ENCODE results near the gene CTNNA2. TPM values are rescaled to one million over a fixed set of nuclear protein-coding genes. Genes with fewer than 3 reads are reported as not detected.

The CTNNA2 gene
- total RNA-seq, 5 donors from 2014 or later (not counting 1 experiment from before 2014, with no cell fraction given): not detected

GRCh38 chr2:80529466-80530165 is 1016.8 kb downstream of the CTNNA2 start:
- Mint-ChIP-seq H3K4me1 (no peaks in the 10 kb centered on the region), H3K27ac (no peak overlapping the region), H3K9me3 (peaks cover 12 to 14% (median 14%) of the 10 kb centered on the region in 3 donors), H3K27me3 (no peaks in the 10 kb centered on the region), H3K4me3 (no peak overlapping the region), H3K36me3 (no peaks in the 10 kb centered on the region)
- ATAC-seq (replicated peaks in 1 of 4): no peak
- ChIA-PET POLR2A (interaction anchor here in 1 of 2 donors (0.6 kb wide), 1 partner anchor 62 kb away, joined by 3 read pairs; no protein-coding TSS in a partner anchor), CTCF (no interaction called here)
- no peak overlapping the region for H3K4me3 ChIP-seq (ENCODE audit: control insufficient read depth in 1 of 2, extremely low read depth in 1 of 2, low read length in 1 of 2)
- 69% methylated on average over 7 of the region's 7 CpGs for WGBS (ENCODE audit: insufficient coverage)
- no peaks in the 10 kb centered on the region for H3K4me1 ChIP-seq (ENCODE audit: control insufficient read depth in 1 of 2, extremely low read depth in 1 of 2, insufficient read depth in 2 of 2, low read length in 2 of 2)
- H3K27ac ChIP-seq (ENCODE audit: low read length): no peak overlapping the region
- DNase-seq: no peak
- no peaks in the 10 kb centered on the region for H3K9me3 ChIP-seq
- H3K36me3 ChIP-seq (ENCODE audit: control insufficient read depth in 2 of 2, extremely low read depth in 1 of 2, insufficient read depth in 1 of 2, low read length in 1 of 2): no peaks in the 10 kb centered on the region
- H3K27me3 ChIP-seq (replicated peaks in 1 of 2; ENCODE audit: control insufficient read depth in 2 of 2, extremely low read depth in 1 of 2, insufficient read depth in 2 of 2, low read length in 1 of 2): no peaks in the 10 kb centered on the region

DNA sequence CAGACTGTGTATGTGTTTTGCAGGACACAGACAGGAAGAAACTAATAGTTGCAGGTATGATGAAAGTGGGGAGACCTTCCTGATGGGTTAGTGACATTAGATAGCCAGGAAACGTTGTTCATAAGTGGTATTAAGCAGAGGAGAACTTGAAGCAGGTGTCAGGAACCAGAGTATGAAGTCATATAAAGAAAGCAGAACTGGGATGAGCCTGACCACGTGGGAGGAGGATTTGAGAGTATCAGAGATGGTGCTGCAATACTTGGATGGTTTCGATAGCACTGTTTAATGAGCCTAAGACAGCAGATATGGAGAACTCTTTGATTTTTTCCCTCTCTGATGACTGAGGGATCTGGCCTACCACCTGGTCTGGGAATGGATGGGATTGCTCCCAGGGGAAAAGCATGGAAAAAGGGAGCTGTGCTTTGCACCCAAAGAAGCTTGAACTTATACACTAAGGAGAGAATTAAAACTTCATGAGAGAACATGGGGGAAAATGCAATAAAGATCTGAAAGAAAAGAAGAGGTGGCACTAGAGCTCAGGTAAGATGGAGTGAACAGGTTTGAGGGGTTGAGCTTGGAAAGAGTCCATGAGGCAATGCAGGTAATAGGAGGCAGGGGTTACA is 1017.7 kb downstream of the CTNNA2 start:
- Mint-ChIP-seq H3K4me1 (no peaks in the 10 kb centered on the region), H3K9me3 (peaks cover 10 to 17% (median 14%) of the 10 kb centered on the region in 3 donors), H3K27me3 (no peaks in the 10 kb centered on the region), H3K4me3 (no peak overlapping the region), H3K27ac (no peak overlapping the region), H3K36me3 (no peaks in the 10 kb centered on the region)
- Histone ChIP-seq H3K27me3 (replicated peaks in 1 of 2; ENCODE audit: control insufficient read depth in 2 of 2, extremely low read depth in 1 of 2, insufficient read depth in 2 of 2, low read length in 1 of 2) (no peaks in the 10 kb centered on the region), H3K4me3 (ENCODE audit: control insufficient read depth in 1 of 2, extremely low read depth in 1 of 2, low read length in 1 of 2) (no peak overlapping the region), H3K9me3 (no peaks in the 10 kb centered on the region), H3K4me1 (ENCODE audit: control insufficient read depth in 1 of 2, extremely low read depth in 1 of 2, insufficient read depth in 2 of 2, low read length in 2 of 2) (no peaks in the 10 kb centered on the region), H3K27ac (ENCODE audit: low read length) (no peak overlapping the region), H3K36me3 (ENCODE audit: control insufficient read depth in 2 of 2, extremely low read depth in 1 of 2, insufficient read depth in 1 of 2, low read length in 1 of 2) (no peaks in the 10 kb centered on the region)
- ChIA-PET POLR2A (interaction anchor here in 1 of 2 donors (0.6 kb wide), 1 partner anchor 29 kb away, joined by 10 read pairs; no protein-coding TSS in a partner anchor), CTCF (no interaction called here)
- ATAC-seq (replicated peaks in 1 of 4) (no peak), DNase-seq (no peak)
- WGBS (ENCODE audit: insufficient coverage): 5% methylated on average over 2 of the region's 3 CpGs

DNA sequence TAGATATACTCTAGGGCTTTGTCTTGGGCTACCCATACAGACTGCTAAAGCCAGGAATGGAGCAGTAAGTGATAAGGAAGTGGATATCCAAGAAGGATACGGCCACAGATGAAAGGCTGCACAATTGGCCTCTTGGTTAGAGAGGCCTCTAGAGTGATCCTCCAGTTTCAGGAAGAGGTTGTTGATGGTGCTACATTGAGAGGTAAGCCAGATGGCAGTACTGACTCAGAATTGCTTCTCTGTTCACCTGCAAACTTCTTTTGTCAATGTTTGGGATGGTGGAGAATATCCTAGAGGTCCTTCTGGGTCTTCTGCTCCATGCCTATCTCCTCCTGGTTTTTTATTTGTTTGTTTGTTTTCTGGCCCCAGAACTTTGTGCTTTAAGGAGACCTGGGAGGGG is 1018.5 kb downstream of the CTNNA2 start:
- ChIA-PET POLR2A (no interaction called here), CTCF (no interaction called here)
- H3K9me3 ChIP-seq: no peaks in the 10 kb centered on the region
- no peak for DNase-seq
- ATAC-seq (replicated peaks in 1 of 4): no peak
- Mint-ChIP-seq H3K4me3 (no peak overlapping the region), H3K27ac (no peak overlapping the region), H3K36me3 (no peaks in the 10 kb centered on the region), H3K27me3 (no peaks in the 10 kb centered on the region), H3K4me1 (no peaks in the 10 kb centered on the region), H3K9me3 (peaks cover 9 to 17% (median 14%) of the 10 kb centered on the region in 3 donors)
- WGBS (ENCODE audit: insufficient coverage): 50% methylated on average over 1 of the region's 1 CpG
- no peak overlapping the region for H3K4me3 ChIP-seq (ENCODE audit: control insufficient read depth in 1 of 2, extremely low read depth in 1 of 2, low read length in 1 of 2)
- no peaks in the 10 kb centered on the region for H3K27me3 ChIP-seq (replicated peaks in 1 of 2; ENCODE audit: control insufficient read depth in 2 of 2, extremely low read depth in 1 of 2, insufficient read depth in 2 of 2, low read length in 1 of 2)
- H3K4me1 ChIP-seq (ENCODE audit: control insufficient read depth in 1 of 2, extremely low read depth in 1 of 2, insufficient read depth in 2 of 2, low read length in 2 of 2): no peaks in the 10 kb centered on the region
- no peaks in the 10 kb centered on the region for H3K36me3 ChIP-seq (ENCODE audit: control insufficient read depth in 2 of 2, extremely low read depth in 1 of 2, insufficient read depth in 1 of 2, low read length in 1 of 2)
- H3K27ac ChIP-seq (ENCODE audit: low read length): no peak overlapping the region

DNA sequence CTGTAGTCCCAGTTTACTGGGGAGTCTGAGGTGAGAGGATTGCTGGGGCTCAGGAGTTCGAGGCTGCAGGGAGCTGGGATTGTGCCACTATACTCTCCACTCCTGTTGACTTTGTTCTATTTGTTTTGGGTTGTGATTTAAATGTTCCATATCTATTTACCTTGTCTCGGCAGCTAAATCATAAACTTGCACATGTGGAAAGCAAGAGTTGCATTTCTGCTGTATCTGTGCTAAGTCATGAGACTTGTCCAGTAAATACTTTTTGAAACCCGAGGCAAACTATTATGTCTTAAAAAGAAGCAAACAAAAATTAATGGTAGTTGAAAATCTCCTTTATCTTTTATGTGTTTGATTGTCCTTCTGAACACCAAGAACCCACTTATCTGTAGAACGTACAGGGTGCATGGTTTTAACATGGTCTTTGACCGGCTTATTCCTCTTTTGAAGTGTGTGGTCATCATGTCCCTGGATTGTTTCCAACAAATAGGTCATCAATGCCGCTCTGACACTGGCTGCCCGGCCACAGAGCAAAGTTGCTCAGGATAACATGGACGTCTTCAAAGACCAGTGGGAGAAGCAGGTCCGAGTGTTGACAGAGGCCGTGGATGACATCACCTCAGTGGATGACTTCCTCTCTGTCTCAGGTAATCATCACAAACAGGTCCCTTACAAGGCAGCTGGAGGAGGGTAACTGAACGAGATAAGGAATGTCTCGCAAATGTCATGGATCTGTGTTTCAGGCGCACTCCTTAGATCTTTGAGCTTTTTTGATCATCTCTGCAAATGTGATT is 1032.8 kb downstream of the CTNNA2 start:
- Mint-ChIP-seq H3K27me3 (no peaks in the 10 kb centered on the region), H3K27ac (no peak overlapping the region), H3K4me1 (no peaks in the 10 kb centered on the region), H3K9me3 (peaks cover 3 to 28% (median 7%) of the 10 kb centered on the region in 3 donors), H3K4me3 (no peak overlapping the region), H3K36me3 (no peaks in the 10 kb centered on the region)
- CTCF ChIA-PET: no interaction called here
- Histone ChIP-seq H3K36me3 (ENCODE audit: control insufficient read depth in 2 of 2, extremely low read depth in 1 of 2, insufficient read depth in 1 of 2, low read length in 1 of 2) (no peaks in the 10 kb centered on the region), H3K27me3 (replicated peaks in 1 of 2; ENCODE audit: control insufficient read depth in 2 of 2, extremely low read depth in 1 of 2, insufficient read depth in 2 of 2, low read length in 1 of 2) (no peaks in the 10 kb centered on the region), H3K27ac (ENCODE audit: low read length) (no peak overlapping the region), H3K9me3 (peaks cover 2% of the 10 kb centered on the region), H3K4me1 (ENCODE audit: control insufficient read depth in 1 of 2, extremely low read depth in 1 of 2, insufficient read depth in 2 of 2, low read length in 2 of 2) (no peaks in the 10 kb centered on the region), H3K4me3 (ENCODE audit: control insufficient read depth in 1 of 2, extremely low read depth in 1 of 2, low read length in 1 of 2) (no peak overlapping the region)
- WGBS (ENCODE audit: insufficient coverage): 78% methylated on average over 6 of the region's 13 CpGs
- POLR2A ChIA-PET: no interaction called here
- DNase-seq (no peak), ATAC-seq (replicated peaks in 1 of 4) (no peak)

DNA sequence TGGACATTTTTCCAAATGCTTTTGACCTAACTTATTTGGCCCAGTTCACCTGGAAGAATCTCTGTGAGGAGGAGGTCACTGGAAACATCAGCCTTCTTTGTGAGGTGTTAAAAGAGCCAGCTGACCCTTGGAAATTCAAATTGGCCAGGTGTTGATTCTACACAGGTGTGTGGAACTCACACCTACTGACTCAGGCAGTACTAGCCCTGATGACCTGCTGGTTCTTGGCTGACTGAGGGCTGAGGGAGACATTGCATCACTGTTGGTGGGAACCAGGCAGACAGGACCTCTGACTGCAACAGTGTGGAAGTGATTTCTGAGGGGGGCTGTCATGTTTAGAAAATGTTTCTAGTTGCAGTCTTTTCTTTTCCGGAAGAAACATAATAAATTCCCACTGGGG is 1033.9 kb downstream of the CTNNA2 start:
- ATAC-seq (replicated peaks in 1 of 4): no peak
- no peaks in the 10 kb centered on the region for H3K4me1 ChIP-seq (ENCODE audit: control insufficient read depth in 1 of 2, extremely low read depth in 1 of 2, insufficient read depth in 2 of 2, low read length in 2 of 2)
- ChIA-PET CTCF (no interaction called here), POLR2A (no interaction called here)
- WGBS (ENCODE audit: insufficient coverage): no CpG with 5 or more reads among the region's 1 CpG
- H3K9me3 ChIP-seq: peaks cover 2% of the 10 kb centered on the region
- H3K4me1 Mint-ChIP-seq: no peaks in the 10 kb centered on the region
- H3K36me3 Mint-ChIP-seq: no peaks in the 10 kb centered on the region
- no peak overlapping the region for H3K27ac Mint-ChIP-seq
- DNase-seq: no peak
- H3K36me3 ChIP-seq (ENCODE audit: control insufficient read depth in 2 of 2, extremely low read depth in 1 of 2, insufficient read depth in 1 of 2, low read length in 1 of 2): no peaks in the 10 kb centered on the region
- H3K4me3 Mint-ChIP-seq: no peak overlapping the region
- H3K4me3 ChIP-seq (ENCODE audit: control insufficient read depth in 1 of 2, extremely low read depth in 1 of 2, low read length in 1 of 2): no peak overlapping the region
- no peaks in the 10 kb centered on the region for H3K27me3 Mint-ChIP-seq
- H3K27ac ChIP-seq (ENCODE audit: low read length): no peak overlapping the region
- H3K9me3 Mint-ChIP-seq: peaks cover 3 to 32% (median 12%) of the 10 kb centered on the region in 3 donors
- no peaks in the 10 kb centered on the region for H3K27me3 ChIP-seq (replicated peaks in 1 of 2; ENCODE audit: control insufficient read depth in 2 of 2, extremely low read depth in 1 of 2, insufficient read depth in 2 of 2, low read length in 1 of 2)

- ATAC-seq (replicated peaks in 1 of 4) (no peak), DNase-seq (no peak)
- Mint-ChIP-seq H3K4me3 (no peak overlapping the region), H3K9me3 (peaks cover 3 to 30% (median 14%) of the 10 kb centered on the region in 3 donors), H3K27me3 (no peaks in the 10 kb centered on the region), H3K27ac (no peak overlapping the region), H3K36me3 (no peaks in the 10 kb centered on the region), H3K4me1 (no peaks in the 10 kb centered on the region)
- H3K4me3 ChIP-seq (ENCODE audit: control insufficient read depth in 1 of 2, extremely low read depth in 1 of 2, low read length in 1 of 2): no peak overlapping the region
- no peaks in the 10 kb centered on the region for H3K4me1 ChIP-seq (ENCODE audit: control insufficient read depth in 1 of 2, extremely low read depth in 1 of 2, insufficient read depth in 2 of 2, low read length in 2 of 2)
- H3K9me3 ChIP-seq: peaks cover 2% of the 10 kb centered on the region
- no peaks in the 10 kb centered on the region for H3K27me3 ChIP-seq (replicated peaks in 1 of 2; ENCODE audit: control insufficient read depth in 2 of 2, extremely low read depth in 1 of 2, insufficient read depth in 2 of 2, low read length in 1 of 2)
- no peaks in the 10 kb centered on the region for H3K36me3 ChIP-seq (ENCODE audit: control insufficient read depth in 2 of 2, extremely low read depth in 1 of 2, insufficient read depth in 1 of 2, low read length in 1 of 2)
- H3K27ac ChIP-seq (ENCODE audit: low read length): no peak overlapping the region
- ChIA-PET POLR2A (no interaction called here), CTCF (no interaction called here)
Measured at GRCh38 chr2:80547344-80547743, 1034.5 kb downstream of the CTNNA2 start.
